SHP77 treated with DMSO at 0.1 percent for 48 hours (cell line): ENCODE data around the gene ATP9B.

Experiments
- DNase-seq: peaks from one replicate; lab custom pipeline; 2025; lab: John Stamatoyannopoulos, UW

ATP9B gene

GRCh38 chr18:79199691-79200374 is 130.6 kb downstream of the ATP9B start:
- DNase-seq, result no peak

- no peak for DNase-seq
These were observed 131.5 kb downstream of the ATP9B start for GRCh38 chr18:79200546-79201268.

- no peak for DNase-seq
These were observed 133.9 kb downstream of the ATP9B start for GRCh38 chr18:79203017-79203605.

GRCh38 chr18:79204889-79205807 is 136.0 kb downstream of the ATP9B start:
- no peak for DNase-seq

GRCh38 chr18:79206444-79206843 is 137.2 kb downstream of the ATP9B start:
- DNase-seq, result no peak

- no peak for DNase-seq
These were observed 139.7 kb downstream of the ATP9B start for GRCh38 chr18:79208906-79209305.

DNA sequence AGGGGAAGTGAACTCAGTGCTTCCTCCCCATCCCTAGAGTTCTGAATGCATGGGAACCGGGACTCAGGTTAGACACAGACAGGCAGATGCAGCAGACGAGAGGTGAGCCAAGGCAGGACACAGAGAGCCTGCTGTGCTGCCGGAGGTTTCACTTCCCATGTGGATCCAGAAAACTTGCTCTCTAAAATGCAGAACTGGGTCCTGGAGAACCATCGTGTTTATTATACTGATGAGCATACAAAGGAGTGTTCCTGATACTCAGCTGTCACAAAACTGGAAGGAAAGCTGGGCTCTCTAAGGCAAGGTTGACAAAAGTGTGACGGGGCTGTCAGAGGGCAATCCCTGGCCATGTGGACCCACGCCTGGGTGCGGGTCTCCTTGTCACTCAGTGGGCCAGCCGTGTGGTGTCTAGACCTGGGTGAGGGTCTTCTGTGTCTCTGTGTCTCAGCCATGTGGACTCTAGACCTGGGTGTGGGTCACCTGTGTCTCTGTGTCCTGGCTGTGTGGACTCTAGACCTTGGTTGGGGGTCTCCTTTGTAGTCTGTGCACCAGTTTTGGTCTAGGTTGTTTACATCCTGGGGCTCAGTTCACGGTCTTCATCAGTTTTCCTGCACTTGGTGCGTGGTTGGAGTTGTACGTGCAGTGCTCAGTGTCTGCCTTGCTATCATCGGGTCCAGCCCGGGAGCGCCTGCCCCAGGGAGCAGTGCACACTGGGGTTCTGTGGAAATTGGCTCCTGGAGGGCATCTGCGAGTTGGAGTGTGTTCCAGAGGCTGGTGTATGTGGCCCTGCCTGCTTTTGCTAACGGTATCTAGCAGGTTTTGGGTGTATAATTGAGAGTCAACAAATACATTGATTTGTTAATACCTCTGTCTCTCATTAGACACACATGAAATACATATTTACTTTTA is 141.1 kb downstream of the ATP9B start:
- DNase-seq, result no peak

DNA sequence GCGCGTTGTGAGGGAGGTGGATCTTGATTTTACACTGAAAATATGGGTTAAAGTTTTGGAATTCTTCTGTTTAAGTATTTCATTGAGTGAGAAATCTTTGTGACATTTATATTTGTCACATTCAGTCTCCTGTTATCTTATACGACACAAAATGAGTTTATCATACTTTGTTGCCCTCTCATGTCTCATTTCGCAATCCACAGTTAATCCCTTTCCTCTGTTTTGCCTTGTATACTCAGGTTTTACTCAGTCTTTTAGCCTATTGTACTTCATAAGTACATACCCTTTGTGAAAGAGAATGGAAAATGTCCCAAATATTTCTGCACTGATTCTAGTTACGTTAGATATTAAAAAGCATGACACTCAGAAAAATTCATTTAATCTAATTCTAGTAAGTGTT is 142.7 kb downstream of the ATP9B start:
- no peak for DNase-seq

DNA sequence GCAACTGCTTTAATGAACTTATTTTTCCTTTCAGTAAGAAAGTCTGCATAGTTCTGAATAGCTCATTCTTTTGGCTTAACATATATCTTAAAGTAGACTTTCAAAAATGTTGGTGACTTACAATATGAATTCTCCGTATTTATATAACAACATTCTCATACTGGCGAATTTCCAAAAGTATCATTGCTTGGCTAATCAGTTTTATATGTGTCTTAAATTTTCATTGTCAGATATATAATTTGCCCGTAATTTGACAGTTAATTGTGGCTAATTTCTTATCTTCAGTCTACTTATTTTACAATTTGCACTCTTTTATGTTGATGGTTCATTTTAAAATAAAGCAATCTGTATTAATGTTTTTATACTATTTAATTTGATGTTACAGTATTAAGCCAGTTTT is 144.9 kb downstream of the ATP9B start:
- no peak for DNase-seq

- no peak for DNase-seq
These were observed 147.0 kb downstream of the ATP9B start for GRCh38 chr18:79216176-79216575.

- DNase-seq, result no peak
These were observed 148.9 kb downstream of the ATP9B start for GRCh38 chr18:79217979-79218604.

- DNase-seq, result no peak
These were observed 149.5 kb downstream of the ATP9B start for GRCh38 chr18:79218605-79219190.

GRCh38 chr18:79221136-79221535 is 151.9 kb downstream of the ATP9B start:
- DNase-seq, result no peak

- no peak for DNase-seq
These were observed 153.6 kb downstream of the ATP9B start for GRCh38 chr18:79222790-79223189.

GRCh38 chr18:79223431-79223830 is 154.2 kb downstream of the ATP9B start:
- DNase-seq, result no peak

GRCh38 chr18:79224381-79224780 is 155.2 kb downstream of the ATP9B start:
- DNase-seq, result no peak

DNA sequence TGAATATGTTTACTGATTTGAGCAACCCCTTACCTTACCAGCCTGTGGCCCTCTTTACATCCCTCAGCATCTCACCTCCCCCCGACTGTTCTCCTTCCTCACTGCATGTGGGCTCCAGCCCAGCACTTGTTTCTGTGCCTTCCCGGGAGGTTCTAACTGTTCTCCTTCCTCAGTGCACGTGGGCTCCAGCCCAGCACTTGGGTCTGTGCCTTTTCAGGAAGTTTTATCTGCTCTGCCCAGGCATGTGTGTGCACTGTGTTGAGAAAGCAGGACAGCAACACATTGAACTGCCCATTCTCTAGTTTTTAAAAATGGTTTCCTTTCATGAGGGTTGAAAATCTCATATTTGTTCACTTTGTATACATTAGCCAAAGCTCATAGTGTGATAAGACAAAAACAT is 158.4 kb downstream of the ATP9B start:
- DNase-seq, result no peak

- DNase-seq, result no peak
These were observed 160.2 kb downstream of the ATP9B start for GRCh38 chr18:79229431-79229830.

DNA sequence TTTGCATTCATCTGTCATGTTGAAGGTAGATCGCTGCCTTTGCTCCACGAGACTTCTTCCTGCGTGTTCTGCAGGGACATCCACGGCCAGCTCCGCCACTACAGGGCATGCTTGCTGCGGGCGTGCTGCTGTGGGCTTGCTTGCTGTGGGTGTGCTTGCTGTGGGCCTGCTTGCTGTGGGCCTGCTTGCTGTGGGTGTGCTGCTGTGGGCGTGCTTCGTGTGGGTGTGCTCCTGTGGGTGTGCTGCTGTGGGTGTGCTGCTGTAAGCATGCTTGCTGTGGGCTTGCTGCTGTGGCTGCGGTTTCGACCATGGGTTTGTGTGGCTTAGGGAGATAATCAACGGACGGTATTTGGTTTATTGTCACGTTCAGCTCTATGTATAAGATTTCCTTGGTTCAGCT is 165.2 kb downstream of the ATP9B start:
- no peak for DNase-seq

GRCh38 chr18:79239631-79240030 is 170.4 kb downstream of the ATP9B start:
- no peak for DNase-seq
